Globus pallidus (tissue), 1 donor: ENCODE measurements around the gene UCN.
"Not testable (repeated sequence)": the region's sequence is repeated elsewhere in the genome, so short reads cannot be mapped to it uniquely, and the experiment has no call there.

Experiments used
- DNase-seq: peaks from one replicate; pipeline ENCODE4 v3.0.0-alpha.2; 2015; ENCODE audit warnings: low spot score

UCN gene

DNA sequence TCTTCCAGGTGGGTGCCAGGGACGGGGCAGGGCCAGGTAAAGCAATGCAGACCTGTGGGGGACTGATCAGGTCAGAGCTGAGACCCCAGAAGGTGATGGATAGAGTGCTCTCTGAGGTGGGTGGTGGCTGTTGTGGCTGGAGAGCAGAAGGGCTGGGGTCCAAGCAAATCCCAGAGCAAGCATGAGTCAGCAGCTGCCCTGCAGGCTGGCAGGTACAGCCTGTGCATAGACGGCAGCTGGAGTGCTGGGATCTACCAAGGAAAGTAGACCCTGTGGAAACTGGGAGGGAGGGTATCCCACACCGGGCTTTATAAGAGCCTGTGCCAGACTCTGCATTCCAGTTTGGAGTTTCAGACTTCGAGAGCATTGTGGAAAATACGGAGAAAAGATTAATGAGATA, 25.4 kb downstream of the UCN start:
- DNase-seq, result no peak

DNA sequence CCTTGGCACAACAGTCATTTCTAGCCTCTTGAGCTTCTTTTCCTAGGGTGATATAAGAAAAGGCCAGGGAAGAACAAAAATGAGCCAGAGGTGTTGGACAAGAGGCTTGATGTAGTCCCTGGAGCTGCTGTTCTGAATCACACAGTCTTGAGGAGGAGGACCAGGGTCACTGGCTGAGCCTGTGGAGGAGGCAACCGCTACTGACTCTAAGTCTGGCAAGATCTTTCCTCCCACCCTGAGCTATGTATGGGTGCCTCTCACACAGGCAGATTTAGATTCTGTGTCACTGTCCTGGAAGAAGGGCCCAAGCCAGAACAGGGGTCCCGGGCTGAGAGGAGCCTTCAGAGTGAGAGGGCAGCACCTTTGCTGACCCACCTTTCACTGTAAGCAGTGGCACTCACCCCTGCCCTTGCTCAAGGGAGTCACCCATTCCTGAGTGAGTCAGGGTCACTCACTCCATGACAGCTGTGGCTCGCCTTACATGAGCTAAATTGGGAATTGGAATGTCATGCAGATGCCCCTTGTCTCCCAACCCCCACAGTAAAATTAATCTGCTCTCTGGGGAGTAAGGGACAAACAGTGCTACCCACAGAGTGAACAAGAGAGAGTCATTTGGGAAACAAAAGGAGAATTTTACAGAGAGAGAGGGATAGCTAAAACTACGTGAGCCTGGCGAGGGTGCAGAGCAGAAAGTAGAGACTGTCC, 26.2 kb downstream of the UCN start, which contains the start of gene TRIM54:
TSS of gene TRIM54 (plus strand) at position 575 of the 705 bp plus-strand sequence. CDS start 303 bp downstream, outside the sequence.
- DNase-seq, result no peak

GRCh38 chr2:27281442-27281841, 26.8 kb downstream of the UCN start:
- DNase-seq, result no peak

- no peak for DNase-seq
Measured at GRCh38 chr2:27280826-27281225, 27.4 kb downstream of the UCN start.

DNA sequence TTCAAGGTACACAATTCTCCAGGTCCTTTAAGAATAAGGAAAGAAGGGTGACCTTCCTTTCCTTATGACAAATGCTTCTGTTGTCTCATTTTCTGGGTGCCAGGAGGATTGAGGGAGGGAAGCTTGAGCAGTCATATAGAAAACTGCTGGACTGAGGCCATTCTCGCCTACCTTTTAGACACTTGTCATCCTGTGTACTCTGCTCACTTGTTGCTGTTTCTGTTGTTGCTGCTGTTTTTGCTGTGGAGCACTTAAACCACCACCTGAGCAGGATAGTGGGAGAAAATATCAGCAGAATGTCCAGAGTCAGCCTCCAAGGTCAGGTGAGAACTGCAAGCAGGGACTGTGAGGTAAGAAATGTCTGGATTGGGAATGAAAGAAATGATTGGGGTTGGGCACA, 30.2 kb downstream of the UCN start:
- DNase-seq, result no peak

GRCh38 chr2:27275211-27276150, 32.8 kb downstream of the UCN start, which contains the start of gene DNAJC5G:
TSS of gene DNAJC5G (plus strand) at chr2:27275433. CDS start at chr2:27276729, 1,296 bp downstream.
- no peak for DNase-seq

DNA sequence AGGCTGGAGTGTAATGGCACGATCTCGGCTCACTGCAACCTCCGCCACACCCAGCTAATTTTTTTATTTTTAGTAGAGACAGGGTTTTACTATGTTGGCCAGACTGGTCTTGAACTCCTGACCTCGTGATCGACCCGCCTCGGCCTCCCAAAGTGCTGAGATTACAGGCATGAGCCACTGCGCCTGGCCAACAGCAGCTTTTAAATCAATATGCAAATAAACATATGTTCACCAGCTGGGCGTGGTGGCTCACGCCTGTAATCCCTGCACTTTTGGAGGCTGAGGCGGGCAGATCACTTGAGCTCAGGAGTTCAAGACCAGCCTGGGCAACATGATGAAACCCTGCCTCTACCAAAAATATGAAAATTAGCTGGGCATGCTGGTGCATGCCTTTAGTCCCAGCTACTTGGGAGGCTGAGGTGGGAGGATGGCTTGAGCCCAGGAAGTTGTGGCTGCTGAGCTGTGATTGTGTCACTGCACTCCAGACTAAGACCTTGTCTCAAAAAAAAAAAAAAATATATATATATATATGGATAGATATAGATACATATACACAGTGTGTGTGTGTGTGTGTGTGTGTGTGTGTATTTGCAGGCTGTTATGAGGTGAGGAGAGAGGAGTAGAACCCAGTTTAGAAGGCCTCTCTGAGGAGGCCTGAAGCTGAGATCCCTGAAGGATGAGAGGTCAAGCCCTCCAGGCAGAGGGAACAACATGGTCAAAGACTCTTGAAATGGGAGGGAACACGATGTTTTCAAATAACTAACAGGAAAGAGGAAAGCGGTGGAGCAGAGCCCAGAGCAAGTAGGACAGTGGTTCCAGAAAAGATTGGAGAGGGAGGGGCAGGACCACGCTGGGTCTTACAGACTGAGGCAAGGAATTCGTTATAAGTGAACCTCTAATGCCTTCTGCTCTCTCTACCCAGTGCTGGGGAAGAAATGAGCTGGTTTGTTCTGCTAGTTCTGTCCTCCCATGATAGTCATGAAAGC, 35.4 kb downstream of the UCN start:
- not testable (repeated sequence) for DNase-seq

DNA sequence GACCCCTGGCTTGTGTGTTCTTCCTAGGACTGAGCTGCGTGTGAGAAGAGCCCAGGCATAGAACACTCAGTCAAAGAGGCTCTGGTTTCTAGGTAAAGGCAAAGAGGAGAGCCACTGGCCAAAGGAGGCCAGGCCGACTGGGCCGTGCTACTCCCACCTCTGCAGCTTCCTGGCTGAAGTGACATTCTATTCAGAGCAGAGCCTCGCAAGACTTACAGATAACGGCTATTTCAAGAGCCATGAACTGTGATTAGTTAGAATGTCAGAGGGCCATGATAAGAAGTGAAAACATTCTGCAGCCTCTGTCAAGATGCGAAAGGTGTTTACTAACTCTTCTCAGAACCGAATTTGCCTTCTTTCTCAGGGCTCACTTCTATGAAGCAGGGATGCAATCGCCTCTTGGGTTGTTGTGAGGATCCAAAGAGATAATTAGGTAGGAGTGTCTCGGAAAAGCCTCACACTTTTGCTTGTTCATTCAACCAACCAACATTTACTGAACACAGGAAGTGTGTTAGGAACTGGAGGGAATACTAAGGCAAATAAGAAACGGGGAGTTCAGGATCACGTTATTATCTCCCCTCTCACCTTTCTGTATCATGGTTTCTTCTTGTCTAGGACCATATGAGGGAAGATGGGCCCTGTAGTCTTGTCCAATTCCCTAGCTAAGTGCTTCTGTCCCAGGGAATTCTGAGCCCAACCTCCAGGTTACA, 36.5 kb downstream of the UCN start:
- DNase-seq, result no peak

- DNase-seq, result no peak
Measured at GRCh38 chr2:27270670-27271069, 37.6 kb downstream of the UCN start.

DNA sequence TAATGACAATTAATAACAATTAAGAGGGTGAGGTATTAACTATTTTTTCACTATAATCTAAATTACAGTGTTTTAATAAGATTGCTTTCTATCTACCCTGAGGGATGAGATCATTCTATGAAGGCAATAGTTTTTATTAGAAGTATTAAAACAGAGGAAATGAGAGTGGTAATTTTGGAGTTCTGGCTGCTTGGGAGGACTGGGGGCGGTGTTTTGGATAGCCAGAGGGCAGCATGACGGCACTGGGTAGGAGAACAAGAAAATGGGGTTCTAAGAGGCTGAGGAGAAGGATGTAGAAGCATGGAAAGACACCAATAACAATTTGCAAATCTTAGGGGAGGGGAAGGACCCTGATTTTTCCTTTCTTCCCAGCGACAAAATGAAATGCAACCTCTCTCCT, 38.1 kb downstream of the UCN start:
- no peak for DNase-seq

DNA sequence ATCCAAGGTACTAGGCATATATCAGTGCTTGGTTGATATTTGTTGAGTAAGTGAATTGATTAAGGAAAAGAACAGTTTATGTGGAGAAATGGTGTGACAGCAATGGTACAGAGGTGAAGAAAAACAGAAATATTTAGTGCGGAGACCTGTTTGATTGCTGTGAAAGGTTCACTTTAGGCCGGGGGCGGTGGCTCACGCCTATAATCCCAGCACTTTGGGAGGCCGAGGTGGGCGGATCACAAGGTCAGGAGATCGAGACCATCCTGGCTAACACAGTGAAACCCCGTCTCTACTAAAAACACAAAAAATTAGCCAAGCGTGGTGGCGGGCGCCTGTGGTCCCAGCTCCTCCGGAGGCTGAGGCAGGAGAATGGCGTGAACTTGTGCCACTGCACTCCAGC, 39.9 kb downstream of the UCN start:
- not testable (repeated sequence) for DNase-seq

DNA sequence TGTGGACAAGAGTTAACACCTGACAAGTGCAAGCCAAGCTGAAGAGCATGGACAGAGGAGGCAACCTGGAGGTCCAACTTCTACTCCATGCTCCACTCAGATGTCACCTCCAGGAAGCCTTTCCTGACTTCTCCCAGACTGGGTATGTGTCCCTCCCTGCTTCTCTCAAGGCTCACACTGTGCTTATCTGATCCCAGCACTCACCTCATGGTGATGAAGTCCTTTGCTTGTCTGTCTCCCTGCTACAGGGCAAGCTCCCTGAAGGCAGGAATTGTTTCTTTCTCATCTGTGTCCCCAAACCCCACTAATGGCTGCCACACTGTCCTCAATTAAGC, 42.7 kb downstream of the UCN start:
- no peak for DNase-seq

DNA sequence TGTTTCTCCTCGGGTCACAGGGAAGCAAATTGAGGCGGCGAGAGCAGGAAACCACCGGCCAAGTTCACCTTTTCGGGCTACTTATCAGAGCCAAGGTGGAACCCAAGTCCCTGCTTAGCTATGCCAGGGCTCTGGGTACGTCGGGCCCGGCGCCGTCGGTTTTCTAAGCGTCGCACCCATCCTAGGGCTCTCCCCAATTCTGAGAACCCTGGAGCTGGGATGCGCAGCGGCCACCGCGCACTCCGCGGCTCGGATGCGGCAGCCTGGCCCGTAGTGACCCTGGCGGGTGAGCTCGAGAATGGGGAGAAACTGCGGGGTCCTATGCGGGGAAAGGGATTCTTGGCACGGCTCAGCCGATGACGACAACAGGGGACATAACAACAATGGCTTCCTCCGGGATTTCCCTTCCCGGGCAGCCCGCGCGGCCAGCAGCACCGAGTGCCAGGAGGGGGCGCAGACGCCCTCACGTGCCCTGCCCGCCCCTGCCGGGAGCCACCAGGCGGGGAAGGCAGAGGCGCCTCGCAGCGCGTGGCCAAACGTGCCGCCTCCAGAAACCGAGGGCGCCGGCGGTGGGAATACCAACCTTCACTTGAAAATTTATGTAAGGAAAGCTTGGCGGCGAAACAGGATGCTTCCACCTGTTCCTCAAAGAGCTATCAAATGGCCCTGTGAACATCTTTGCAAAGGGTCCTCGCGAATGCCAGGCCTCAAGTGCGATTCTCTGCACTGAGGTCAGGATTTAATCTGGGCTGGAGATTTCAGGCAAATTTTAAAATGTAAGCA, 43.3 kb downstream of the UCN start:
- peak; percentile 14 for DNase-seq

DNA sequence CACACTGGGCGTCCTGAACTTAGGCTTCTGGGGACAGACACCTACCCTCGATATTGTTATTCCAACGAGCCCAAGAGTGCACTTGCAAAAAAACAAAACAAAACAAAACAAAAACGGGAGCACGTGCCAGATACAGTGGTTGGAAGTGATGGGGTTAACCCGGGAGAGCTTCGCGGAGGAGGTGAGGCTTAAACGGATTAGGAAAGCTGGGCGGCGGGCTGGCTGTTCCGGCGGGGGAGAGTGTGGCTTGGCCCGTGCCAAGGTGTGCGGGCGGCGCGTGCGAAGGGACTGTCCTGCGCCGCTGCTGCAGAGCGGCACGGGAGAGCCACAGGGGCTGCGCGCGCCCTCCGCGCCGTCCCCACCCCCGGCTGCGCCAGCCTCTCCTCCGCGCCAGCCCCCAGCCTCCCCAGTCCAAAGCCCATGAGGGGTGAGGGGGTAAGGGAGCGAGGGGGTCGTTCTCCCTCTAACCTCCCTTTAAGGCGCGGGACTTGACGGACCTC, 43.9 kb downstream of the UCN start:
- no peak for DNase-seq

GRCh38 chr2:27263287-27264252, 44.7 kb downstream of the UCN start:
- DNase-seq, result no peak

GRCh38 chr2:27262379-27263286, 45.6 kb downstream of the UCN start, which contains the start of gene SLC30A3:
TSS of gene SLC30A3 (minus strand) at chr2:27263047. CDS start at chr2:27262906, 141 bp downstream.
- DNase-seq, result peak; percentile 26

- no peak for DNase-seq
Measured at GRCh38 chr2:27261926-27262298, 46.3 kb downstream of the UCN start.
